GM23338 (cell line): ENCODE measurements around the gene TTC21B. TPM values are rescaled to one million over a fixed set of nuclear protein-coding genes. Genes with fewer than 3 reads are reported as not detected.

ENCODE experiments used
- ATAC-seq: fragments of 200-7000 bp; cut with Tn5 transposase; 3 replicates; pipeline ENCODE4 v1.9.1; 2020
- DNase-seq: peaks from one replicate; pipeline ENCODE4 v3.0.0-alpha.2; 2015; ENCODE audit warnings: low spot score
- H2AFZ ChIP-seq: fragments of 200-600 bp; sonication (generic); 2 replicates; pipeline ENCODE4 v1.8.0; 2016; ENCODE audit warnings: antibody characterized with exemption, mild to moderate bottlenecking, moderate library complexity
- H3F3A ChIP-seq: fragments of 200-600 bp; sonication (generic); replicated peaks from 2 replicates; pipeline ENCODE4 v1.8.0; 2017; ENCODE audit warnings: antibody characterized with exemption, mixed run types, low read depth
- H3K27ac ChIP-seq: fragments of 200-600 bp; sonication (generic); 2 replicates; pipeline ENCODE4 v1.6.1; 2016; ENCODE audit warnings: low read depth
- H3K27me3 ChIP-seq: fragments of 200-600 bp; sonication (generic); 2 replicates; pipeline ENCODE4 v1.8.0; 2016; ENCODE audit warnings: mild to moderate bottlenecking, mixed run types, moderate library complexity; ENCODE audit not compliant: insufficient read depth
- H3K36me3 ChIP-seq: fragments of 200-600 bp; sonication (generic); 2 replicates; pipeline ENCODE4 v1.8.0; 2016; ENCODE audit warnings: mild to moderate bottlenecking; ENCODE audit not compliant: insufficient read depth
- H3K4me1 ChIP-seq: fragments of 200-600 bp; sonication (generic); 2 replicates; pipeline ENCODE4 v1.8.0; 2016; ENCODE audit warnings: mild to moderate bottlenecking, moderate library complexity; ENCODE audit not compliant: insufficient read depth
- H3K4me2 ChIP-seq: fragments of 200-600 bp; sonication (generic); 2 replicates; pipeline ENCODE4 v1.7.1; 2017; ENCODE audit warnings: mixed run types
- H3K4me3 ChIP-seq: fragments of 200-600 bp; sonication (generic); 2 replicates; pipeline ENCODE4 v1.6.1; 2016; ENCODE audit warnings: mixed run types
- H3K79me2 ChIP-seq: fragments of 200-600 bp; sonication (generic); replicated peaks from 2 replicates; pipeline ENCODE4 v1.8.0; 2017; ENCODE audit warnings: mild to moderate bottlenecking; ENCODE audit not compliant: insufficient read depth
- H3K9me2 ChIP-seq: fragments of 200-600 bp; sonication (generic); 2 replicates; pipeline ENCODE4 v1.8.0; 2017; ENCODE audit not compliant: insufficient read depth
- H4K20me1 ChIP-seq: fragments of 200-600 bp; sonication (generic); replicated peaks from 2 replicates; pipeline ENCODE4 v1.8.0; 2017; ENCODE audit warnings: mild to moderate bottlenecking; ENCODE audit not compliant: insufficient read depth
- H3K27ac Mint-ChIP-seq: 2 replicates; pipeline ENCODE4 v1.8.0; 2020; ENCODE audit warnings: inconsistent platforms, mild to moderate bottlenecking, moderate library complexity, mixed read lengths
- H3K27me3 Mint-ChIP-seq: 3 replicates; pipeline ENCODE4 v1.8.0; 2022; ENCODE audit warnings: low read depth, mild to moderate bottlenecking, moderate library complexity, mixed read lengths, inconsistent platforms; ENCODE audit not compliant: insufficient read depth, poor library complexity
- H3K36me3 Mint-ChIP-seq: 3 replicates; pipeline ENCODE4 v1.8.0; 2021; ENCODE audit warnings: low read depth, mild to moderate bottlenecking, inconsistent platforms, moderate library complexity, mixed read lengths
- H3K4me1 Mint-ChIP-seq: 3 replicates; pipeline ENCODE4 v1.8.0; 2020; ENCODE audit warnings: mild to moderate bottlenecking, inconsistent platforms, mixed read lengths
- H3K4me3 Mint-ChIP-seq: 3 replicates; pipeline ENCODE4 v1.8.0; 2021; ENCODE audit warnings: moderate library complexity, mild to moderate bottlenecking, inconsistent platforms, mixed read lengths
- H3K9me3 Mint-ChIP-seq: 3 replicates; pipeline ENCODE4 v1.8.0; 2020; ENCODE audit warnings: moderate library complexity, mild to moderate bottlenecking, inconsistent platforms, mixed read lengths
- CREB1 ChIP-seq: fragments of 250-450 bp; sonication (Bioruptor Pico); IDR thresholded peaks from 2 replicates; pipeline ENCODE4 v1.5.0; 2020; ENCODE audit warnings: low read depth, mild to moderate bottlenecking, moderate library complexity
- EZH2 ChIP-seq: fragments of 200-600 bp; sonication (generic); IDR thresholded peaks from one replicate; pipeline ENCODE4 v1.8.0; 2017; ENCODE audit warnings: antibody characterized with exemption, mild to moderate bottlenecking, low read depth; ENCODE audit not compliant: unreplicated experiment
- EZH2phosphoT487 ChIP-seq: fragments of 200-600 bp; sonication (generic); IDR thresholded peaks from one replicate; pipeline ENCODE4 v1.8.1; 2018; ENCODE audit warnings: antibody characterized with exemption; ENCODE audit not compliant: unreplicated experiment
- JUNB ChIP-seq: IDR thresholded peaks from one replicate; pipeline ENCODE4 v1.6.1; 2016; ENCODE audit warnings: antibody characterized with exemption; ENCODE audit not compliant: unreplicated experiment
- NANOG ChIP-seq: IDR thresholded peaks from 2 replicates; pipeline ENCODE4 v1.6.1; 2016; ENCODE audit warnings: antibody characterized with exemption, borderline replicate concordance
- POLR2AphosphoS5 ChIP-seq: IDR thresholded peaks from 2 replicates; pipeline ENCODE4 v1.6.1; 2016; ENCODE audit warnings: antibody characterized with exemption, low read depth
- REST ChIP-seq: IDR thresholded peaks from one replicate; pipeline ENCODE4 v1.6.1; 2018; ENCODE audit warnings: antibody characterized with exemption; ENCODE audit not compliant: unreplicated experiment
- STAT1 ChIP-seq: IDR thresholded peaks from one replicate; pipeline ENCODE4 v1.6.1; 2016; ENCODE audit warnings: antibody characterized with exemption; ENCODE audit not compliant: unreplicated experiment
- ZNF114 ChIP-seq: fragments of 250-450 bp; sonication (Bioruptor Pico); IDR thresholded peaks from 2 replicates; pipeline ENCODE4 v1.5.0; 2020; ENCODE audit warnings: mild to moderate bottlenecking, moderate library complexity
- ZNF331 ChIP-seq: fragments of 250-450 bp; sonication (Bioruptor Pico); IDR thresholded peaks from 2 replicates; pipeline ENCODE4 v1.5.0; 2020; ENCODE audit warnings: low read depth, mild to moderate bottlenecking, moderate library complexity
- ZNF462 ChIP-seq: fragments of 250-450 bp; sonication (Bioruptor Pico); IDR thresholded peaks from 2 replicates; pipeline ENCODE4 v1.5.0; 2020; ENCODE audit warnings: mild to moderate bottlenecking, moderate library complexity
- polyA plus RNA-seq: library from polyadenylated mRNA; unstranded; fragments of >200 nt; fragmentation: Nextera tagmentation; extraction: Ambion mirVana; gene quantifications from 2 replicates; pipeline ENCODE4 v1.2.1, GENCODE V29; 2016
- total RNA-seq: library from RNA; depleted of rRNA; stranded (reverse); fragments of >200 nt; shearing (Covaris generic); gene quantifications from 2 replicates; pipeline ENCODE4 v1.2.3, GENCODE V29; 2014
- TF ChIP-seq, protein P1 (sequence below), 2 experiments: fragments of 200-600 bp in 1 of 2; sonication (generic) in 1 of 2; conservative IDR thresholded peaks; 2 replicates each; pipeline versions ENCODE4 v1.5.1 to v1.6.1; 2016 to 2017; ENCODE audit warnings: antibody characterized with exemption in 2 of 2, low read depth in 2 of 2, mild to moderate bottlenecking in 2 of 2, moderate library complexity in 1 of 2
- TF ChIP-seq, protein P2 (sequence below): IDR thresholded peaks from 2 replicates; pipeline ENCODE4 v1.6.1; 2016; ENCODE audit warnings: antibody characterized with exemption

TTC21B gene
- total and polyA plus RNA-seq, 2 experiments from 2014 or later = 10.1 to 32.8 TPM

DNA sequence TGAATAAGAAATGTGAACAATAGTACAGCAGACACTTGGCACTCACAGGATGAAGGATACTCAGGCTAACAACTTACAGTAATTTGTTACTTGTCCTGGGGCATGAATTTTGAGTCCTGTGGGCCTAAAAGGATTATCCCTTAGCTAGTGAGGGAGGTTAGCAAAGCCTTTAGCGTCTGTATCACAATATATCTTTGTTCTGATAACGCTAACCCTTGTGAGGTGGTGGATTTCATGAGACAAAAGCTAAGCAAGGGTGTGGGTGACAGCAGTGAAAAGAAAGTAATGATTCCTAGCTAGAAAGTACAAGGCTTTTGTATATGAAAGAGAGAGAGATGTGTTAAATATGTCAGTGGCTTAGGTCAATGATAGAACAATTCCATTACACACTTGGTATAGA is 46.8 kb upstream of the TTC21B start:
- ATAC-seq (no peak), DNase-seq (no peak)
- no peaks in the 10 kb centered on the region; the same call in 1 of the 2 replicates for H3K4me1 ChIP-seq
- no peak overlapping the region for H3K4me3 ChIP-seq
- no peaks in the 10 kb centered on the region for H3K36me3 Mint-ChIP-seq
- no peaks in the 10 kb centered on the region for H3K27me3 ChIP-seq
- H2AFZ ChIP-seq = peak overlapping the region; percentile 11; the same call in 1 of the 2 replicates
- no peaks in the 10 kb centered on the region for H3K27me3 Mint-ChIP-seq
- no peak overlapping the region for H3K27ac Mint-ChIP-seq
- TF ChIP-seq POLR2AphosphoS5 = no peak
- TF ChIP-seq ZNF331 (CRISPR knock-in tag) = no peak
- TF ChIP-seq CREB1 (CRISPR knock-in tag) = no peak
- TF ChIP-seq ZNF114 (CRISPR knock-in tag) = no peak
- no peak for TF ChIP-seq JUNB
- TF ChIP-seq REST = no peak
- TF ChIP-seq NANOG = no peak
- TF ChIP-seq, protein P1, sequence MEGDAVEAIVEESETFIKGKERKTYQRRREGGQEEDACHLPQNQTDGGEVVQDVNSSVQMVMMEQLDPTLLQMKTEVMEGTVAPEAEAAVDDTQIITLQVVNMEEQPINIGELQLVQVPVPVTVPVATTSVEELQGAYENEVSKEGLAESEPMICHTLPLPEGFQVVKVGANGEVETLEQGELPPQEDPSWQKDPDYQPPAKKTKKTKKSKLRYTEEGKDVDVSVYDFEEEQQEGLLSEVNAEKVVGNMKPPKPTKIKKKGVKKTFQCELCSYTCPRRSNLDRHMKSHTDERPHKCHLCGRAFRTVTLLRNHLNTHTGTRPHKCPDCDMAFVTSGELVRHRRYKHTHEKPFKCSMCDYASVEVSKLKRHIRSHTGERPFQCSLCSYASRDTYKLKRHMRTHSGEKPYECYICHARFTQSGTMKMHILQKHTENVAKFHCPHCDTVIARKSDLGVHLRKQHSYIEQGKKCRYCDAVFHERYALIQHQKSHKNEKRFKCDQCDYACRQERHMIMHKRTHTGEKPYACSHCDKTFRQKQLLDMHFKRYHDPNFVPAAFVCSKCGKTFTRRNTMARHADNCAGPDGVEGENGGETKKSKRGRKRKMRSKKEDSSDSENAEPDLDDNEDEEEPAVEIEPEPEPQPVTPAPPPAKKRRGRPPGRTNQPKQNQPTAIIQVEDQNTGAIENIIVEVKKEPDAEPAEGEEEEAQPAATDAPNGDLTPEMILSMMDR (conservative IDR thresholded peaks at IDR 0.05; ENCODE audit: low read depth in 2 of 2) = no peak
- TF ChIP-seq, protein P2, sequence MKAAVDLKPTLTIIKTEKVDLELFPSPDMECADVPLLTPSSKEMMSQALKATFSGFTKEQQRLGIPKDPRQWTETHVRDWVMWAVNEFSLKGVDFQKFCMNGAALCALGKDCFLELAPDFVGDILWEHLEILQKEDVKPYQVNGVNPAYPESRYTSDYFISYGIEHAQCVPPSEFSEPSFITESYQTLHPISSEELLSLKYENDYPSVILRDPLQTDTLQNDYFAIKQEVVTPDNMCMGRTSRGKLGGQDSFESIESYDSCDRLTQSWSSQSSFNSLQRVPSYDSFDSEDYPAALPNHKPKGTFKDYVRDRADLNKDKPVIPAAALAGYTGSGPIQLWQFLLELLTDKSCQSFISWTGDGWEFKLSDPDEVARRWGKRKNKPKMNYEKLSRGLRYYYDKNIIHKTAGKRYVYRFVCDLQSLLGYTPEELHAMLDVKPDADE = no peak
- no peak for TF ChIP-seq EZH2phosphoT487
- no peak for TF ChIP-seq EZH2
- TF ChIP-seq STAT1 = no peak
- TF ChIP-seq ZNF462 = no peak
- no peaks in the 10 kb centered on the region for H3F3A ChIP-seq
- H3K4me3 Mint-ChIP-seq = no peak overlapping the region
- H3K36me3 ChIP-seq = no peaks in the 10 kb centered on the region
- H3K27ac ChIP-seq = no peak overlapping the region; the same call in 1 of the 2 replicates
- H3K4me2 ChIP-seq = no peak overlapping the region
- H3K79me2 ChIP-seq = no peaks in the 10 kb centered on the region
- no peaks in the 10 kb centered on the region for H3K9me3 Mint-ChIP-seq
- H3K4me1 Mint-ChIP-seq = no peaks in the 10 kb centered on the region
- no peaks in the 10 kb centered on the region for H3K9me2 ChIP-seq
- no peaks in the 10 kb centered on the region for H4K20me1 ChIP-seq
